Osteoblast (primary cell): ENCODE results near the gene GSTM1. TPM values are rescaled to one million over a fixed set of nuclear protein-coding genes. Genes with fewer than 3 reads are reported as not detected.

ENCODE experiments used
- DNase-seq: peaks from one replicate; pipeline ENCODE4 v3.0.0; 2011; ENCODE audit warnings: low spot score, mixed read lengths; ENCODE audit not compliant: insufficient read length; ENCODE audit errors: missing footprints
- H2AFZ ChIP-seq: 2 replicates; pipeline ENCODE4 v1.6.0; 2011; ENCODE audit warnings: mild to moderate bottlenecking, low read length
- H3K27ac ChIP-seq: 2 replicates; pipeline ENCODE4 v1.5.1; 2011; ENCODE audit warnings: mild to moderate bottlenecking, low read depth, low read length, moderate library complexity
- H3K27me3 ChIP-seq: 2 replicates; pipeline ENCODE4 v1.6.0; 2012; ENCODE audit warnings: mild to moderate bottlenecking, control low read depth, inconsistent platforms, low read length, moderate library complexity; ENCODE audit not compliant: insufficient read depth
- H3K36me3 ChIP-seq: 2 replicates; pipeline ENCODE4 v1.5.1; 2011; ENCODE audit warnings: mild to moderate bottlenecking, low read length, control low read depth, moderate library complexity; ENCODE audit not compliant: insufficient read depth
- H3K4me1 ChIP-seq: 2 replicates; pipeline ENCODE4 v1.5.1; 2011; ENCODE audit warnings: mild to moderate bottlenecking, low read length, control low read depth, moderate library complexity; ENCODE audit not compliant: insufficient read depth
- H3K4me2 ChIP-seq: 2 replicates; pipeline ENCODE4 v1.6.0; 2011; ENCODE audit warnings: mild to moderate bottlenecking, low read length; ENCODE audit not compliant: insufficient read depth
- H3K4me3 ChIP-seq: fragments of 200-600 bp; sonication (generic); 3 replicates; pipeline ENCODE4 v1.5.1; 2012; ENCODE audit warnings: mild to moderate bottlenecking, low read length, inconsistent platforms; ENCODE audit not compliant: insufficient read depth
- H3K79me2 ChIP-seq: 2 replicates; pipeline ENCODE4 v1.6.0; 2012; ENCODE audit warnings: mild to moderate bottlenecking, low read length, control low read depth, inconsistent platforms; ENCODE audit not compliant: insufficient read depth
- H3K9me3 ChIP-seq: 2 replicates; pipeline ENCODE4 v1.5.1; 2011; ENCODE audit warnings: low read depth, low read length, control low read depth
- H4K20me1 ChIP-seq: 2 replicates; pipeline ENCODE4 v1.6.0; 2012; ENCODE audit warnings: mild to moderate bottlenecking, low read length, control low read depth; ENCODE audit not compliant: insufficient read depth
- CTCF ChIP-seq: IDR thresholded peaks from 2 replicates; pipeline ENCODE4 v1.5.1; 2011; ENCODE audit warnings: mild to moderate bottlenecking, low read depth, low read length, moderate library complexity; ENCODE audit errors: extremely low read depth
- total RNA-seq: library from RNA; depleted of rRNA; stranded (reverse); fragments of >200 nt; gene quantifications from 2 replicates; pipeline ENCODE4 v1.2.3, GENCODE V29; 2012

Gene GSTM1
- total RNA-seq, 1 donor: not detected

DNA sequence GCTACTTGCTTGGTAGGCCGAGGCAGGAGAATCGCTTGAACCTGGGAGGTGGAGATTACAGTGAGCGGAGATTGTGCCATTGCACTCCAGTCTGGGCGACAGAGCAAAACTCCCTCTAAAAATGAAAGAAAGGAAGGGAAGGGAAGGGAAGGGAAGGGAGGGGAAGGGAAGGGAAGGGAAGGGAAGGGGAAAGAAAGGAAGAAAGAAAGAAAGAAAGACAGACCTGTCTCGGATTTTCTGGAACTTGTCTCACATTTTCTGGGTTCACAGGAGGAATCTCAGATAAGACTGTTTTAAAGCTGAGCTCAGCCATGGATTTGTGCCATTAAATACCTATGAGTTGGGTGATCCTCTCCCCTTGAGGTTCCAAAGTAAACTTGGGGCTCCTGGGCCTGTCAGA lies 37.3 kb downstream of the GSTM1 start:
- Histone ChIP-seq H3K79me2 (no peaks in the 10 kb centered on the region), H3K27ac (no peak overlapping the region), H3K27me3 (no peaks in the 10 kb centered on the region), H3K4me1 (no peaks in the 10 kb centered on the region), H2AFZ (no peak overlapping the region), H3K4me3 (no peak overlapping the region), H4K20me1 (no peaks in the 10 kb centered on the region), H3K36me3 (no peaks in the 10 kb centered on the region), H3K4me2 (no peak overlapping the region), H3K9me3 (peaks cover 2% of the 10 kb centered on the region)
- no peak for TF ChIP-seq CTCF
- DNase-seq: no peak

GRCh38 chr1:109725510-109725909 lies 37.9 kb downstream of the GSTM1 start:
- Histone ChIP-seq H3K27ac (no peak overlapping the region), H3K27me3 (no peaks in the 10 kb centered on the region), H3K36me3 (no peaks in the 10 kb centered on the region), H2AFZ (no peak overlapping the region), H3K4me1 (no peaks in the 10 kb centered on the region), H4K20me1 (no peaks in the 10 kb centered on the region), H3K4me3 (no peak overlapping the region), H3K9me3 (peaks cover 2% of the 10 kb centered on the region), H3K4me2 (no peak overlapping the region), H3K79me2 (no peaks in the 10 kb centered on the region)
- DNase-seq: no peak
- no peak for TF ChIP-seq CTCF

GRCh38 chr1:109726007-109726406 lies 38.4 kb downstream of the GSTM1 start:
- H3K27ac ChIP-seq: no peak overlapping the region
- TF ChIP-seq CTCF: no peak
- no peaks in the 10 kb centered on the region for H3K4me1 ChIP-seq
- no peaks in the 10 kb centered on the region for H3K27me3 ChIP-seq
- no peak overlapping the region for H3K4me2 ChIP-seq
- H2AFZ ChIP-seq: no peak overlapping the region
- peaks cover 2% of the 10 kb centered on the region for H3K9me3 ChIP-seq
- no peaks in the 10 kb centered on the region for H4K20me1 ChIP-seq
- no peaks in the 10 kb centered on the region for H3K36me3 ChIP-seq
- DNase-seq: no peak
- H3K79me2 ChIP-seq: no peaks in the 10 kb centered on the region
- no peak overlapping the region for H3K4me3 ChIP-seq

- no peaks in the 10 kb centered on the region for H3K4me1 ChIP-seq
- no peak for TF ChIP-seq CTCF
- no peak for DNase-seq
- H3K79me2 ChIP-seq: no peaks in the 10 kb centered on the region
- no peak overlapping the region for H3K4me3 ChIP-seq
- H4K20me1 ChIP-seq: no peaks in the 10 kb centered on the region
- H2AFZ ChIP-seq: no peak overlapping the region
- no peak overlapping the region for H3K4me2 ChIP-seq
- H3K36me3 ChIP-seq: no peaks in the 10 kb centered on the region
- no peaks in the 10 kb centered on the region for H3K27me3 ChIP-seq
- peaks cover 2% of the 10 kb centered on the region for H3K9me3 ChIP-seq
- no peak overlapping the region for H3K27ac ChIP-seq
These were observed 39.2 kb downstream of the GSTM1 start for GRCh38 chr1:109726728-109727373.
